ENCODE measurements around the gene GRAMD1A. TPM values are rescaled to one million over a fixed set of nuclear protein-coding genes. Genes with fewer than 3 reads are reported as not detected.
"Not testable (repeated sequence)": the region's sequence is repeated elsewhere in the genome, so short reads cannot be mapped to it uniquely, and the experiment has no call there.

GRAMD1A gene
- polyA plus RNA-seq, 1 donor from 2014 or later = 19.0 TPM

- Histone ChIP-seq H3F3A (ENCODE audit: insufficient read depth, low read length, poor library complexity, severe bottlenecking) (no peaks in the 10 kb centered on the region), H3K27me3 (ENCODE audit: insufficient read depth, low read depth, low read length) (no peaks in the 10 kb centered on the region), H3K9ac (ENCODE audit: low read length) (peak within 1 kb of the TSS; percentile 72), H3K79me2 (replicated peaks; ENCODE audit: insufficient read depth, low read length) (peaks cover 6% of the 10 kb centered on the region), H3K4me2 (ENCODE audit: low read length) (peak within 1 kb of the TSS; percentile 89), H3K9me2 (ENCODE audit: insufficient read depth, low read length) (no peaks in the 10 kb centered on the region), H3K36me3 (ENCODE audit: insufficient read depth, low read length) (peaks cover 2% of the 10 kb centered on the region), H3K9me3 (ENCODE audit: low read length) (no peaks in the 10 kb centered on the region), H4K20me1 (ENCODE audit: insufficient read depth) (no peaks in the 10 kb centered on the region), H3K27ac (ENCODE audit: low read length) (peak within 1 kb of the TSS; percentile 28), H2AFZ (ENCODE audit: low read depth, low read length) (peak within 1 kb of the TSS; percentile 69), H3K4me3 (ENCODE audit: low read length) (peak within 1 kb of the TSS; percentile 92)
- TF ChIP-seq RAD21 (conservative IDR thresholded peaks at IDR 0.05) = no peak
- peak; percentile 37 for TF ChIP-seq MXI1 (conservative IDR thresholded peaks at IDR 0.05; ENCODE audit: poor library complexity, severe bottlenecking)
- TF ChIP-seq EZH2 (IDR thresholded peaks at IDR 0.05; ENCODE audit: borderline replicate concordance, insufficient read depth, low read length, poor library complexity, severe bottlenecking) = no peak
- peak; percentile 50 for TF ChIP-seq POLR2AphosphoS5 (IDR thresholded peaks at IDR 0.05)
- TF ChIP-seq REST (IDR thresholded peaks at IDR 0.05; ENCODE audit: borderline replicate concordance) = peak; percentile 60
Observed at GRCh38 chr19:34963573-34964406, 36.3 kb upstream of the GRAMD1A start, which contains the start of gene ZNF792. ZNF792 (minus strand) TSS chr19:34964229; CDS start chr19:34963662, 567 bp downstream.

- no peaks in the 10 kb centered on the region for H3K9me3 ChIP-seq (ENCODE audit: low read length)
- H3K9ac ChIP-seq (ENCODE audit: low read length) = peak overlapping the region; percentile 72
- H3F3A ChIP-seq (ENCODE audit: insufficient read depth, low read length, poor library complexity, severe bottlenecking) = no peaks in the 10 kb centered on the region
- H2AFZ ChIP-seq (ENCODE audit: low read depth, low read length) = no peak overlapping the region
- no peaks in the 10 kb centered on the region for H3K9me2 ChIP-seq (ENCODE audit: insufficient read depth, low read length)
- no peak overlapping the region for H3K27ac ChIP-seq (ENCODE audit: low read length)
- no peak for TF ChIP-seq EZH2 (IDR thresholded peaks at IDR 0.05; ENCODE audit: borderline replicate concordance, insufficient read depth, low read length, poor library complexity, severe bottlenecking)
- no peak for TF ChIP-seq MXI1 (conservative IDR thresholded peaks at IDR 0.05; ENCODE audit: poor library complexity, severe bottlenecking)
- no peak for TF ChIP-seq REST (IDR thresholded peaks at IDR 0.05; ENCODE audit: borderline replicate concordance)
- no peak for TF ChIP-seq POLR2AphosphoS5 (IDR thresholded peaks at IDR 0.05)
- TF ChIP-seq SMC3 (conservative IDR thresholded peaks at IDR 0.05; ENCODE audit: poor library complexity) = no peak
- H3K4me2 ChIP-seq (ENCODE audit: low read length) = no peak overlapping the region
- peaks cover 6% of the 10 kb centered on the region for H3K79me2 ChIP-seq (replicated peaks; ENCODE audit: insufficient read depth, low read length)
- H4K20me1 ChIP-seq (ENCODE audit: insufficient read depth) = no peaks in the 10 kb centered on the region
- no peaks in the 10 kb centered on the region for H3K36me3 ChIP-seq (ENCODE audit: insufficient read depth, low read length)
- H3K27me3 ChIP-seq (ENCODE audit: insufficient read depth, low read depth, low read length) = no peaks in the 10 kb centered on the region
- peak overlapping the region; percentile 92 for H3K4me3 ChIP-seq (ENCODE audit: low read length)
Observed at GRCh38 chr19:34964598-34964997, 35.5 kb upstream of the GRAMD1A start.

- H3K36me3 ChIP-seq (ENCODE audit: insufficient read depth, low read length); H3K9ac ChIP-seq (ENCODE audit: low read length); H4K20me1 ChIP-seq (ENCODE audit: insufficient read depth); H3K4me3 ChIP-seq (ENCODE audit: low read length); H3K4me2 ChIP-seq (ENCODE audit: low read length); H3K9me3 ChIP-seq (ENCODE audit: low read length); H3F3A ChIP-seq (ENCODE audit: insufficient read depth, low read length, poor library complexity, severe bottlenecking); H3K9me2 ChIP-seq (ENCODE audit: insufficient read depth, low read length); H2AFZ ChIP-seq (ENCODE audit: low read depth, low read length); H3K27me3 ChIP-seq (ENCODE audit: insufficient read depth, low read depth, low read length); H3K79me2 ChIP-seq (replicated peaks; ENCODE audit: insufficient read depth, low read length); H3K27ac ChIP-seq (ENCODE audit: low read length): not testable (repeated sequence)
Observed at GRCh38 chr19:34965505-34965904, 34.6 kb upstream of the GRAMD1A start.

All from neural cell (in vitro differentiated cells).